SK-N-SH (cell line): ENCODE results near the gene ZNF358. TPM values are rescaled to one million over a fixed set of nuclear protein-coding genes. Genes with fewer than 3 reads are reported as not detected.

ENCODE experiments used
- CTCF ChIA-PET: fragments of 300-600, 350-600 bp; formaldehyde crosslinking; extraction: SDS; loops from one replicate; lab custom pipeline; 2021; lab: Yijun Ruan, JAX
- POLR2A ChIA-PET: fragments of 350-600 bp; sonication (Branson Sonifier 250); formaldehyde crosslinking; extraction: SDS; loops from one replicate; lab custom pipeline; 2020; ENCODE audit warnings: antibody characterized with exemption, inconsistent platforms; lab: Yijun Ruan, JAX
- DNase-seq: peaks from one replicate; pipeline ENCODE4 v3.0.0; 2012
- H2AFZ ChIP-seq: fragments of 200-600 bp; sonication (generic); 2 replicates; pipeline ENCODE4 v1.8.1; 2016; ENCODE audit warnings: antibody characterized with exemption, mild to moderate bottlenecking, low read depth
- H3F3A ChIP-seq: fragments of 200-600 bp; sonication (generic); replicated peaks from 2 replicates; pipeline ENCODE3; 2016; ENCODE audit warnings: antibody characterized with exemption, mild to moderate bottlenecking; ENCODE audit not compliant: insufficient read depth
- H3K27ac ChIP-seq, 2 experiments: fragments of 200-500 bp in 1 of 2; fragments of 200-600 bp in 1 of 2; sonication (Bioruptor generic) in 1 of 2; sonication (generic), shearing (Covaris generic) in 1 of 2; 2 replicates each; pipeline versions ENCODE4 v1.5.1 to v1.6.1; 2014 to 2016; ENCODE audit warnings: low read depth in 2 of 2, inconsistent platforms in 1 of 2, low read length in 1 of 2, mild to moderate bottlenecking in 1 of 2, mixed read lengths in 1 of 2
- H3K27me3 ChIP-seq: fragments of 200-600 bp; sonication (generic), shearing (Covaris generic); 2 replicates; pipeline ENCODE4 v1.6.1; 2016; ENCODE audit warnings: mixed run types; ENCODE audit not compliant: insufficient read depth
- H3K36me3 ChIP-seq, 2 experiments: fragments of 200-500 bp in 1 of 2; fragments of 200-600 bp in 1 of 2; sonication (Bioruptor generic) in 1 of 2; sonication (generic) in 1 of 2; replicated peaks in 1 of 2; 2 replicates each; pipeline versions ENCODE3 to v1.5.1; 2014 to 2016; ENCODE audit warnings: low read length in 1 of 2, mild to moderate bottlenecking in 1 of 2; ENCODE audit not compliant: insufficient read depth in 2 of 2, control insufficient read depth in 1 of 2
- H3K4me1 ChIP-seq, 2 experiments: fragments of 200-500 bp in 1 of 2; fragments of 200-600 bp in 1 of 2; sonication (Bioruptor generic) in 1 of 2; sonication (generic), shearing (Covaris generic) in 1 of 2; 2 replicates each; pipeline versions ENCODE4 v1.5.1 to v1.6.1; 2014 to 2016; ENCODE audit warnings: low read depth in 1 of 2, low read length in 1 of 2, mixed run types in 1 of 2; ENCODE audit not compliant: insufficient read depth in 2 of 2, control insufficient read depth in 1 of 2
- H3K4me2 ChIP-seq: fragments of 200-600 bp; sonication (generic), shearing (Covaris generic); 2 replicates; pipeline ENCODE4 v1.6.1; 2017; ENCODE audit warnings: mixed run types
- H3K4me3 ChIP-seq, 2 experiments: fragments of 200-500 bp in 1 of 2; fragments of 200-600 bp in 1 of 2; sonication (Bioruptor generic) in 1 of 2; sonication (generic), shearing (Covaris generic) in 1 of 2; 2 replicates each; pipeline versions ENCODE4 v1.5.1 to v1.8.1; 2014 to 2016; ENCODE audit warnings: low read depth in 2 of 2, inconsistent platforms in 1 of 2, low read length in 1 of 2, mild to moderate bottlenecking in 1 of 2, mixed read lengths in 1 of 2, moderate library complexity in 1 of 2
- H3K79me2 ChIP-seq: fragments of 200-600 bp; sonication (generic); 2 replicates; pipeline ENCODE4 v1.8.1; 2017; ENCODE audit warnings: mild to moderate bottlenecking; ENCODE audit not compliant: insufficient read depth
- H3K9ac ChIP-seq: fragments of 200-600 bp; sonication (generic); 2 replicates; pipeline ENCODE4 v1.6.1; 2017; ENCODE audit warnings: mixed run types
- H3K9me2 ChIP-seq: fragments of 200-600 bp; sonication (generic); 2 replicates; pipeline ENCODE4 v1.6.1; 2017; ENCODE audit warnings: mixed run types
- H3K9me3 ChIP-seq: fragments of 200-600 bp; sonication (generic); 2 replicates; pipeline ENCODE4 v1.6.1; 2017; ENCODE audit warnings: mixed run types, mild to moderate bottlenecking, moderate library complexity
- H4K20me1 ChIP-seq: fragments of 200-600 bp; sonication (generic); 2 replicates; pipeline ENCODE4 v1.6.1; 2017; ENCODE audit warnings: mild to moderate bottlenecking, mixed run types; ENCODE audit not compliant: insufficient read depth
- CHD2 ChIP-seq: fragments of 150-350 bp; IDR thresholded peaks from 2 replicates; pipeline ENCODE4 v1.6.1; 2018; ENCODE audit warnings: low read length; ENCODE audit not compliant: partially characterized antibody
- CTCF ChIP-seq: fragments of 200-600 bp; sonication (generic); IDR thresholded peaks from 2 replicates; pipeline ENCODE4 v1.6.1; 2017; ENCODE audit warnings: antibody characterized with exemption, mild to moderate bottlenecking, moderate library complexity
- ELF1 ChIP-seq: IDR thresholded peaks from 2 replicates; pipeline ENCODE4 v1.4.0; 2012
- EP300 ChIP-seq, 2 experiments: IDR thresholded peaks; 2 replicates each; pipeline versions ENCODE4 v1.4.0 to v1.6.1; 2012; ENCODE audit warnings: borderline replicate concordance in 1 of 2, low read depth in 1 of 2, low read length in 1 of 2
- FOXJ3 ChIP-seq: sonication (generic); formaldehyde crosslinking; IDR thresholded peaks from 2 replicates; pipeline ENCODE4 v1.5.1; 2020; ENCODE audit warnings: mild to moderate bottlenecking, missing genetic modification reagents
- GABPA ChIP-seq: IDR thresholded peaks from 2 replicates; pipeline ENCODE4 v1.4.0; 2012; ENCODE audit warnings: low read depth, mild to moderate bottlenecking
- JUND ChIP-seq: IDR thresholded peaks from 2 replicates; pipeline ENCODE4 v1.4.0; 2012
- PBX3 ChIP-seq: IDR thresholded peaks from 2 replicates; pipeline ENCODE4; 2012
- RAD21 ChIP-seq: IDR thresholded peaks from 2 replicates; pipeline ENCODE4 v1.6.1; 2012; ENCODE audit warnings: mild to moderate bottlenecking, low read length
- RCOR1 ChIP-seq: fragments of 150-350 bp; IDR thresholded peaks from 2 replicates; pipeline ENCODE4 v1.6.1; 2017; ENCODE audit warnings: antibody characterized with exemption, low read length
- RFX5 ChIP-seq: IDR thresholded peaks from 2 replicates; pipeline ENCODE4 v1.6.1; 2012; ENCODE audit warnings: mild to moderate bottlenecking, improper control_type of control experiment, low read length
- RXRA ChIP-seq: IDR thresholded peaks from 2 replicates; pipeline ENCODE4 v1.4.0; 2012; ENCODE audit warnings: low read depth, mild to moderate bottlenecking, borderline replicate concordance
- TEAD4 ChIP-seq: IDR thresholded peaks from 2 replicates; pipeline ENCODE4 v1.4.0; 2012; ENCODE audit warnings: mild to moderate bottlenecking, borderline replicate concordance; ENCODE audit not compliant: insufficient read depth
- USF2 ChIP-seq: fragments of 150-350 bp; IDR thresholded peaks from 2 replicates; pipeline ENCODE4 v1.6.1; 2017; ENCODE audit warnings: antibody characterized with exemption, low read length, low read depth, borderline replicate concordance
- YY1 ChIP-seq: IDR thresholded peaks from 2 replicates; pipeline ENCODE4 v1.4.0; 2012; ENCODE audit warnings: low read depth, mild to moderate bottlenecking
- whole genome bisulfite sequencing: methylation state at CpG from one replicate; pipeline ENCODE4 v1.1.6; 2017; ENCODE audit warnings: low lambda C conversion rate; 5-methylcytosine and 5-hydroxymethylcytosine counted together
- polyA plus RNA-seq, 3 experiments: library from polyadenylated mRNA; depleted of rRNA; stranded (reverse); fragments of >200 nt; gene quantifications; 2 replicates each; pipeline ENCODE4 v1.2.3, GENCODE V29; 2012

Gene ZNF358
- polyA plus RNA-seq, 1 of the 3 experiments (the other 2 are of a cell fraction), result 49.3 TPM

GRCh38 chr19:7519361-7520130 is 3.6 kb downstream of the ZNF358 start:
- Histone ChIP-seq H2AFZ (no peak overlapping the region), H3K79me2 (peaks cover 31% of the 10 kb centered on the region), H3K27ac (no peak overlapping the region), H3F3A (peaks cover 12% of the 10 kb centered on the region), H3K4me3 (no peak overlapping the region), H4K20me1 (no peaks in the 10 kb centered on the region)
- POLR2A ChIA-PET, result no interaction called here
- CTCF ChIA-PET, result no interaction called here
- no peak for DNase-seq
- TF ChIP-seq EP300 (IDR thresholded peaks at IDR 0.05; ENCODE audit: borderline replicate concordance in 1 of 2, low read depth in 1 of 2, low read length in 1 of 2) (no peak), RFX5 (no peak)
- TF ChIP-seq, all 33 proteins: peak for 0
- Histone ChIP-seq H3K4me1 (peaks cover 9 to 34% of the 10 kb centered on the region in 2 experiments; a peak in 2 of 4 replicates), H3K36me3 (peaks cover 0 to 8% of the 10 kb centered on the region in 2 experiments), H3K9ac (no peak overlapping the region), H3K9me2 (no peaks in the 10 kb centered on the region), H3K9me3 (no peaks in the 10 kb centered on the region), H3K27me3 (no peaks in the 10 kb centered on the region), H3K4me2 (no peak overlapping the region)
- 98% methylated on average over 45 of the region's 74 CpGs for WGBS

GRCh38 chr19:7520131-7521051 is 4.5 kb downstream of the ZNF358 start:
- ChIA-PET CTCF (interaction anchor here (1.1 to 3.8 kb wide), 3 partner anchors 8 to 31 kb away, joined by 3 to 25 read pairs (median 16); partner anchors contain the start of genes PEX11G and PNPLA6), POLR2A (interaction anchor here (0.6 kb wide), 1 partner anchor 37 kb away, joined by 3 read pairs; no protein-coding TSS in a partner anchor)
- H3K27me3 ChIP-seq, result no peaks in the 10 kb centered on the region
- peaks cover 12% of the 10 kb centered on the region for H3F3A ChIP-seq
- 91% methylated on average over 30 of the region's 51 CpGs for WGBS
- H3K4me2 ChIP-seq, result no peak overlapping the region
- DNase-seq, result no peak
- TF ChIP-seq RAD21, result no peak
- TF ChIP-seq YY1, result no peak
- no peak for TF ChIP-seq PBX3
- TF ChIP-seq CHD2, result no peak
- TF ChIP-seq CTCF, result no peak
- no peak for TF ChIP-seq FOXJ3 (CRISPR knock-in tag)
- no peak for TF ChIP-seq USF2
- TF ChIP-seq RXRA, result no peak
- no peak for TF ChIP-seq RCOR1
- TF ChIP-seq ELF1, result no peak
- no peak for TF ChIP-seq JUND
- TF ChIP-seq RFX5, result no peak
- no peak for TF ChIP-seq GABPA
- no peak for TF ChIP-seq TEAD4
- peaks cover 7 to 26% of the 10 kb centered on the region in 2 experiments; a peak in 2 of 4 replicates for H3K4me1 ChIP-seq
- H3K79me2 ChIP-seq, result peaks cover 28% of the 10 kb centered on the region
- no peaks in the 10 kb centered on the region for H3K9me3 ChIP-seq
- no peaks in the 10 kb centered on the region for H3K9me2 ChIP-seq
- no peak overlapping the region for H3K9ac ChIP-seq
- H2AFZ ChIP-seq, result no peak overlapping the region
- no peaks in the 10 kb centered on the region for H4K20me1 ChIP-seq
- H3K36me3 ChIP-seq, result peaks cover 0 to 8% of the 10 kb centered on the region in 2 experiments
- no peak overlapping the region for H3K27ac ChIP-seq
- no peak overlapping the region for H3K4me3 ChIP-seq
